T-helper 9 cell (primary cell): Measurements from ENCODE around the gene SPATA45.
A peak's percentile ranks its signal among the peaks of the same experiment; 100 is the strongest.
"Not testable (repeated sequence)": the region's sequence is repeated elsewhere in the genome, so short reads cannot be mapped to it uniquely, and the experiment has no call there.

Experiments used
- DNase-seq: peaks from one replicate; pipeline ENCODE4 v3.0.0-alpha.2; 2020
- total RNA-seq, 2 donors: gene quantifications; one replicate each; lab custom pipeline; 2026; lab: John Stamatoyannopoulos, UW

Gene SPATA45
- 0 to 0.07 reads per million in 2 donors for total RNA-seq

DNA sequence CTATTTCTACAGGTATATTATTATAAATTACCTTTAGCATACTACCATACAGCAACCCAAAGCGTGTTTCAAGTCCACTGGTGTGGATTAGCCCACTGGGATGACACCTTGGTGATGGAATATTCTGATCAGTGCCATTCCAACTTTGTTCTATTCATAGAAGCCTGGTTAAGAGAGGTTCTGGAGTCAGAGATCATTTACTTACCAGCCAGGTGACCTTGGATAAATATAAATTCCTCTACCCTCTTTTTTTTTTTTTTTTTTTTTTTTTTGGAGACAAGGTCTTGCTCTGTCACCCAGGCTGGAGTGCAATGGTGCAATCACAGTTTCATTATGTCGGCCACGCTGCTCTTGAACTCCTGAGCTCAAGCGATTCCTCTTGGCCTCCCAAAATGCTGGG lies at the start of gene SPATA45:
Gene SPATA45, minus strand, starts transcription at position 101 of the 400 bp plus-strand sequence. CDS start 11,500 bp downstream, outside the sequence.
- no peak for DNase-seq

DNA sequence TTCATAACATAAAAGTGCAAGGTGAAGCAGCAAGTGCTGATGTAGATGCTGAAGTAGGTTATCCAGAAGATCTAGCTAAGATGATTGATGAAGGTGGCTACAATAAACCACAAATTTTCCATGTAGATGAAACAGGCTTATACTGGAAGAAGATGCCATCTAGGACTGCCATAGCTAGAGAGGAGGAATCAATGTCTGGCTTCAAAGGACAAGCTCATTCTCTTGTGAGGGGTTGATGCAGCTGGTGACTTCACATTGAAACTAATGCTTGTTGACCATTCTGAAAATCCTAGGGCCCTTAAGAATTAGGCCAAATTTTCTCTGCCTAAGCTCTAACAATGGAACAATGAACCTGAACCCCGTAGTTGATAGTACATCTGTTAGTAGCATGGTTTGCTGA lies 44.7 kb upstream of the SPATA45 start:
- no peak for DNase-seq

DNA sequence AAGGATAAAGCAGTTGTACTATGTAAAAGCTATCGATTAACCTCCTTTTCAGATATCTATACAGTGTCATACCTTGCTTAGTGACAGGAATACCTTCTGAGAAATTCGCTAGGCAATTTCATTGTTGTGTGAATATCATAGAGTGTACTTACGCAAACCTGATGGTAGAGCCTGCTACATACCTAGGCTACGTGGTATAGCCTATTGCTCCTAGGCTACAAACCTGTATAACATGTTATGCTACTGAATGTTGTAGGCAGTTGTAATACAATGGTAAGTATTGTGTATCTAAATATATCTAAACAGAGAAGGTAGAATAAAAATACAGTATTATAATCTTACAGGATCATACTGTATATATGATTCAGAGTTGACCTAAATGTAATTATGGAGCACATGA lies 37.1 kb upstream of the SPATA45 start:
- DNase-seq: no peak

DNA sequence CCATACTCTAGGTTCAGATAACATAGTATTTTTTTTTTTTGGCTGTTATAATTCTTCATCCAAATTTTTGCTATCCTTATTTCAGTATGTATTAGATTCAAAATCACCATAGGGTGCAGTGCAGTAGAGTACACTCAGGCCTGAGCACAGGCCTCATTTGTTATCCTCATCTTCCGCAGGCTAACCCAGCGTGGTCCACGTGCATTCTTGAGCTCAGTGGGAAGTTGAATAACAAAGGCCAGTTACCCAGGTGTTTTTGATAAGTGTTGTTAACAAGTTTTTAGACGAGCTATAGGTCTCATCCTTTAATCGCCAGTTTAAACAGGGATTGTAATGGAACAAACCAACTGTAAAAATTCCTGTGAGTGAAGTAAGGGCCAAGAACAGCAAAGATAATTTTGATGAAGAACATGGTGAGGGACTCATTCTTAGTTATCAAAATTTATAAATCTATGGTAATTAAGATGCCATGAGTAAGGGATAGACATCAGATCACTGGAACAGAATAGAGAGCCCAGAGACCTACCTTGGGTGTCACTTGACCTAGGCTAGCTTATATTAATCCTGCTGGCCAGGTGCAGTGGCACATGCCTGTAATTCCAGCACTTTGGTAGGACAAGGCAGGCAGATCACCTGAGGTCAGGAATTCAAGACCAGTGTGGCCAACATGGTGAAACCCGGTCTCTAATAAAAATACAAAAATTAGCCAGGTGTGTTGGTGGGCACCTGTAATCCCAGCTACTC lies 32.7 kb upstream of the SPATA45 start:
- DNase-seq: no peak

DNA sequence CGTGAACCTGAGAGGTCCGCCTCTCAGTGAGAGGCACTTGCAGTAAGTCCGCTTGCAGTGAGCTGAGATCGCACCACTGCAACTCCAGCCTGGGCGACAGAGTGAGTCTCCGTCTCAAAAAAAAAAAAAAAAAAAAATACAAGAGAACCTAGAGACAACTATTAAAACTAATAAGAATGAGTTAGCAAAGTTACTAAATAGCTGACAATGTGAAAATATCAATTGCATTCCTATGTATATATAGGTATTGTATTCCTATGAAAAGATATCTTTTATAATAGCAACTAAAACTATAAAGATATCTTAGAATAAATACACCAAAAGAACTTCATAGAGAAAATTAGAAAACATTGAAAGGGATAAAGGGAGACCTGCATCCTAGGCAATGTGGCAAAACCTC lies 31.0 kb upstream of the SPATA45 start:
- no peak for DNase-seq

DNA sequence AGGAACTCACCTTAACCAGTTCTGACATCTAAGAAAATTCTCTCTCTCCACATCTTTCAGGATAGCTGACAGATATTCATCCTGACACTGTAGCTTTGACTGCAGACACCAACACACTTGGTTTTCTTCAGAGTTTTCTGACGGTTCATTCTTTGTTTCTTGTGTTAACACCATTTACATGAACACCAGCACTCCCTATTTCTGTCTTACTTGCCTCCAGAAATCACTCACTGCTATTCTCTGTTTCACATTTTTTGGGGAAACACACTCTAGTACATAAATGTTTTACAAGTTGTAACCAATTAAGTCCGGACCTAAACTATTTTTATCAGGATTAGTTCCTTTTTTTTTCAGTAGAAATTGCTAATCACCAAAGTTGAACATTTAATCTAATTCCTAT lies 26.1 kb upstream of the SPATA45 start:
- no peak for DNase-seq

DNA sequence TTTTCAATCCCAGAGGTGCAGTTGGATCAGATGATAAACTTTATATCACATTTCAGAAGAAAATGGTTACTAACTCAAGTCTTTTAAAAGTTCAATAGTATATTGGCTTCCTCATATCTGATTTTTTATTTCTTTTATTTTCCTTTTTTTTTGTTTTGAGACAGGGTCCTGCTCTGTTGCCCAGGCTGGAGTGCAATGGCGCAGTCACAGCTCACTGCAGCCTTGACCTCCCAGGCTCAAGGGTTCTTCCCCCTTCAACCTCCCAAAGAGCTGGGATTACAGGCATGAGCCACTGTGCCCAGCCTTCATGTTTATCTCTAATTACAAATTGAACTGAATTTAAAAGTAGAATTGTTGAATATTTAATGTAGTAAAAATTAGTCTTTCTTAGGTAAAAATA lies 24.5 kb upstream of the SPATA45 start:
- DNase-seq: no peak

DNA sequence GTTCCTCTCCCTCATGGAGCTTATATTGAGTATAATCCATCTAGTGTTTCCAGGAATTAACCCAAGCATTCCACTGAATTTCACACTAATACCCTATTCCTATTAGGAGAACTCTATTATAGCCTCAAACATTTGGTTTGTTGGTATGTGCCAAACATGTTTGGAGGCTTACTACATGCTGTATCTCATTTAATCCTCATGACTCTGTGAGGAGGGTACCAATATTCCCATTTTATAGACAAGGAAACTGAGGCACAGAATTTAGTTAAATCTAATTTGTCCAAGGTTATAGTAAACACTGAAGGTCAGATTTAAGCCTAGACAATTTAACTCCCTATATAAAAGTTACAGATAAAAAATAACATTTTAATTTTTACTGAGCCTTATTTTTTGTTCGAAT lies 19.7 kb upstream of the SPATA45 start:
- DNase-seq: no peak

DNA sequence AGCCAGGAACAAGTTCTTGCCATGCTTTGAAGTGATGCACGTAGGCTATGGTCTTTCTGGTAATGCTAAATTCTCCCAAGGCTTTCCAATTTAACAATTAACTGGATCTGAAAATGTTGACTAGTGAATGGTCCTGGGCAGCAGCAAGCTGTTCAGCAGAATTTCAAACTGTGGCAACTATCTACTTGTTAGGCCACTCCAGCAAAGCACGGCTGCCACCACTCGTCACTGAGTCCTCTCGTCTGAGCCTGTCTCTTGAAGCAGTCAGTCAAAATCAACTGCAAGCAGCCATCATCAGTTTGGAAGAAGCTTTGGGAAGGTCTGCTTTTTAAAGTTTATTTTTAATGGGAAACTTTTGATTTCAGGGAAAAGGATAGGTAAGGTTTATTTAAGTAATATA lies 16.8 kb upstream of the SPATA45 start:
- DNase-seq: no peak

DNA sequence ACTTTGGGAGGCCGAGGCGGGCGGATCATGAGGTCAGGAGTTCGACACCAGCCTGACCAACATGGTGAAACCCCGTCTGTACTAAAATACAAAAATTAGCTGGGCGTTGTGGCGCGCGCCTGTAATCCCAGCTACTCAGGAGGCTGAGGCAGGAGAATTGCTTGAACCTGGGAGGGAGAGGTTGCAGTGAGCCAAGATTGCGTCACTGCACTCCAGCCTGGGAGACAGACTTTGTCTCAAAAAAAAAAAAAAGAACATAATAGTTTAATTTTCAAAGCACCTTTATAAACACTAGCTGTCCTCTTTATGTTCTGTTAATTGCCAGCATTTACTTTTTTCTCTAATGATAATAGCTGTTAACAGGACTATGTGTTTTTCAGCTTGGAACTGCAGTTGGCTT lies 15.9 kb upstream of the SPATA45 start:
- DNase-seq: not testable (repeated sequence)

DNA sequence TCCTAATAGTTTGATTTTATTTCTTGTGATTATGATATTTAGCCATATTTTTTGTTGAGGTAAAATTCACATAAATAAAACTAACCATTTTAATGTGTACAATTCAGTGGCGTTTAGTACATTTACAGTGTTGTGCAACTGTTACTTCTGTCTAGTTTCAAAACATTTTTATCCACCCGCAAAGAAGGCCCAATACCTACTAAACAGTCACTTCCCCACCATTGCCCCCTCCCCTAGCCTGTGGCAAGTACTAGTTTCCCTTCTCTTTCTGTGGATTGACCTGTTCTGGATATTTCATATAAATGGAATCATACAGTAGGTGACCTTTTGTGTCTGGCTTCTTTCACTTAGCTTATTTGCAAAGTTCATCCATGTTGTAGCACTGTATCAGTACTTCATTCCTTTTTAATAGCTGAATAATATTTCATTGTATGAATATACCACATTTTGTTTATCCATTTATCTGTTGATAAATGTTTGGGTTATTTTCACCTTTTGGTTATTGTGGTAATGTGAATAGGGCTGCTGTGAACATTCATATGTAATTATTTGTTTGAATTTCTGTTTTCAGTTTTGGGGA lies 14.8 kb upstream of the SPATA45 start:
- DNase-seq: no peak

DNA sequence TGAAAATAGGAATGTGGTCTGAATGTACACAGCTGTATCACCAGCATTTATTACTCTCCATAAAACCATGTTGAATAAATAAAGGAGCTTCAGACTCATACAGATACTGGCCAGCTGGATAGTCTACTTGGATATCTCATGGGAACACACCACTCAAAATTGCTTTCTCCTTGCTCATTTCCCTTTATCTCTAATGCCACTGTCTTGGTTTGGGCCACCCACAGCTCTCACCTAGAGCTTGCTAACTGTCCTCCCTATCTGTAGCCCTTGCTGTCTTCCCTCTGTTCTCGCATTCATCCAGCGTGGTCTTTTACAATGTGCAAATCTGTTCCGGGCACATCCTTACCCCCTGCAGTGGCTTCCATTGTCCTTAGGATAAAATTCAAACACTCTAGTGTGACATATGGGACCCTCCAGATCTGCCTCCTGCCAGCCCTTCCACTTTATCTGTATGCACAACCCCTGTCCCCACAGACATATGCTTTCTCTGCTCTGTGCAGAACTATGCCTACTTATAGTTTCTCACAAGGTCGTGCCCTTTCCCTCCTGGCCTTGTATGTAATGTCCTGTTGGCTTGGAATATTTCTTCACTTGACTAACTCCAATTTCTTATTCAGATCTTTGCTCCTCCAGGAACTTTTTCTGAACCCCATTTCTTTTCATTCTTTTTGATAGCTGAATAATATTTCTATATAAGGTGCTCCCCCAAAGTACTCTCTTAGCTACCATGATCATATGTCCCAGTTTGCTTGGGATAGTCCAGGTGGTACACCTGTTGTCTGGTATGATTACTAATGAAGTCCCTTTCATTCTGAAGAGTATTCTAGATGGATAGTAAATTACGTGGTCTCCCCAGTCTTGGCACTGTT lies 13.5 kb upstream of the SPATA45 start:
- DNase-seq: no peak

DNA sequence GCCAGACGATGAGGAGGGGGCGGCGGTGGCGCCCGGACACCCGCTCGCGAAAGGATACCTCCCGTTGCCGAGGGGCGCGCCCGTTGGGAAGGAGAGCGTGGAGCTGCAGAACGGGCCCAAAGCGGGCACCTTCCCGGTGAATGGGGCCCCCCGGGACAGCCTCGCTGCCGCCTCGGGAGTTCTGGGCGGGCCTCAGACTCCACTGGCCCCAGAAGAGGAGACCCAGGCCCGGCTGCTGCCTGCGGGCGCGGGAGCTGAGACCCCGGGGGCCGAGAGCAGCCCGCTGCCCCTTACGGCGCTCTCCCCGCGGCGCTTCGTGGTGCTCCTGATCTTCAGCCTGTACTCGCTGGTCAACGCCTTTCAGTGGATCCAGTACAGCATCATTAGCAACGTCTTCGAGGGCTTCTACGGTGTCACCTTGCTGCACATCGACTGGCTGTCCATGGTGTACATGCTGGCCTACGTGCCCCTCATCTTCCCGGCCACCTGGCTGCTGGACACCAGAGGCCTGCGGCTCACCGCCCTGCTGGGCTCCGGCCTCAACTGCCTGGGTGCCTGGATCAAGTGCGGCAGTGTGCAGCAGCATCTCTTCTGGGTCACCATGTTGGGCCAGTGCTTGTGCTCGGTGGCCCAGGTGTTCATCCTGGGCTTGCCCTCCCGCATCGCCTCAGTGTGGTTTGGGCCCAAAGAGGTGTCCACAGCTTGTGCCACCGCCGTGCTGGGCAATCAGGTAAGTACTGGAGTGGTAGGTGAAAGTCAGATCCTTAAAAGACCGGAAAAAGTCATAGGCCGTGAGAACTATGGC lies 11.2 kb upstream of the SPATA45 start:
- DNase-seq: no peak

DNA sequence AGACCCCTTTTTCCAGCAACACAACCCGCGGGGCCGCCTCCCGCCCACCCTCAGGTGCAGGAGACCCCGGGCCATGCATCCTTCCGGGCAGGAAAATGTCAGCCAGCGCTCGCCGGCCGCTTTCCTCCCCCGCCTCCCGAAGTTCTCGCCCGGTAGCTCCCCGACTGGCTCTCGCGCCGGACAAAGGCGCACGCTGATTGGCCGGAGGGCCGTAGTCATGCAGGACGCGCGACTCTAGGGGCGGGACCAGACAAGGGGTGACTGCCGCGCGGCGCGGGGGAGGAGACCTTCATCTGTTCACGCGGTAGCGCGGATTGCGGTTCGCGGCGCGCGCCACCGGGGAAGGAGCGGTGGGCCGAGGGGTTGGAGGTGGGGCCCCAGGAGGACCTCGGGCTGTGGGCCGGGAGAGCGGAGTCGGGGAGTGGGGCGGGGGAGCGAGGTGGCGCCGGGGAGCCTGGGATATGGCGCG lies 10.6 kb upstream of the SPATA45 start, which contains the start of gene FLVCR1:
Gene FLVCR1, plus strand, starts transcription at position 284 of the 469 bp plus-strand sequence. Its CDS starts 178 bp downstream, at position 462.
- peak; percentile 80 for DNase-seq

DNA sequence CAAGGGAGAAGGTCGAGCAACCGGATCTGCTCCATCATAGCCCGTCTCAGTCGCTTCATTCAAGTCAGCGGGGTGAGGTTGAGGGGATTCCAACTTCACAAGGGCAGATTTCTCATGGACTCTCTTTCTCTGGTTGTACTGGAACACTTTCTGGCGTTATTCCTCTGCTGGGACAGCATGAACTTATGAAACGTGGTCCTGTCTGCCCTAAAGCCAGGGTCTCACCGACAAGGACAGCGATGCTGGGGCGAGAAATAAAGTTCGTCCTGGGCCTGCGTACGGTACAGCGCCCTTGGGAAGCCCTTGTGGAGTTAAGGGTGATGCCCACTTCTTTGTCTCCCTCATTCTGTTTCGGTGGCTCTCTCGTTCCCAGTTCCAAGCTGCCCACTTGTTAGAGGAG lies 9.3 kb upstream of the SPATA45 start:
- no peak for DNase-seq

DNA sequence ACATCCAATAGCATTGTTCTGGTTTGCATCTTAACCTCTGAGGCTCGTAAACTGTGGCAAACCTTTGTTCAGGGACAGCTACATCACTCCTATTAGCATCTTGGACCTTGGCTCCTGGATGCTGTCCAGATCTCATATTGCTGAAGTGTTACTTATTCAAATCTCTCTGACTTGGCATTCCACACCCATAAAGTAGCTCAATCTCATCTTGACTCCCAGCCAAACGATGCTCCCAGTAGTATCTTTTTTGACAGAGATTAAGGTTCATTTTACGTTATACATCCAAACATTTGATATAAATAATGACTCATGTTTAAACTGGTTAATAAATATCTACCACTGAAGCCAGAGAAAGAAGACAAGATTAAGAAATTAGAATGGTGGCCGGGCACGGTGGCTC lies 6.2 kb upstream of the SPATA45 start:
- no peak for DNase-seq

DNA sequence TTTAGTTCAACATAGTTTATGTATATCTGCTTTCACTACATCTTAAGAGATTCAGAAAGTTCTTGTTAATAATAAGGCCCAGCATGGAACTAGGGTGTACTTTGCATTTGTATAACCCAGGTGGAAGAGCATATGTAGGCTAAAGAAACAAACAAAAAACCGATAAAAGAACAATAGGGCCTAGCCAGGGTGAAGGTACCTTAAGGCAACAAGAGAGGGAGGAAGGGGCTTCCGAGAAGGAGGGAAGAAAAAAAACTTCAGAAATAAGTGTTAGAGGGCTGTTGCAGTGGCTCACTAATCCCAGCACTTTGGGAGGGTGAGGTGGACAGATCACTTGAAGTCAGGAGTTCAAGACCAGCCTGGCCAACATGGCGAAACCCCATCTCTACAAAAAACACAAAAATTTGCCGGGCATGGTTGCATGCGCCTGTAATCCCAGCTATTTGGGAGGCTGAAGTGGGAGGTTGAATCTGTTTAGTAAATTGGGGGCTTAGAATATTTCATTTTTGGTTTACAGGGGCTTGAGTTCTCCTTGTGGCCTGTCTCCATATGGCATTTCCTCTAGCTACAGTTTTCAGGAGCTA lies 4.7 kb upstream of the SPATA45 start:
- no peak for DNase-seq

DNA sequence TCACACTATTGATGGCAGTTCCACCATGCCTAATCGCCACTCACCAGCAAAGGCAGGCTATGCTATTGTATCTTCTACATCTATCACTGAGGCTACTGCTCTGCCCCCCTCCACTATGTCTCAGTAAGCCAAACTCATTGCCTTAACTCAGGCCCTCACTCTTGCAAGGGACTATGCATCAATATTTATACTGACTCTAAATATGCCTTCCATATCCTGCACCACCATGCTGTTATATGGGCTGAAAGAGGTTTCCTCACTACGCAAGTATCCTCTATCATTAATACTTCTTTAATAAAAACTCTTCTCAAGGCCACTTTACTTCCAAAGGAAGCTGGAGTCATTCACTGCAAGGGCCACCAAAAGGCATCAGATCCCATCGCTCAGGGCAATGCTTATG lies 2.9 kb downstream of the SPATA45 start:
- not testable (repeated sequence) for DNase-seq

DNA sequence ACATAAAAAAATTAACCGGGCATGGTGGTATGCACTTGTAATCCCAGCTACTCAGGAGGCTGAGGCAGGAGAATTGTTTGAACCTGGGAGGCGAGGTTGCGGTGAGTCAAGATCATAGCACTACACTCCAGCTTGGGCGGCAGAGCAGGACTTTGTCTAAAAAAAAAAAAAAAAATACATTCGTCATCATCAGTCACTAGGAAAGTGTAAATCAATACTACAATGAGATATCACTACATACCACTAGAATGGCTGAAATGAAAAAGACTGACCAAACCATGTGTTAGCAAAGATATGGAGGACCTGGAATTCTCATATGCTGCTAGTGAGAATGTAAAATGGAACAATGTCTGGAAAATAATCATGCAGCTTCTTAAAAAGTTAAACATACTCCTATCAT lies 9.3 kb downstream of the SPATA45 start:
- no peak for DNase-seq

DNA sequence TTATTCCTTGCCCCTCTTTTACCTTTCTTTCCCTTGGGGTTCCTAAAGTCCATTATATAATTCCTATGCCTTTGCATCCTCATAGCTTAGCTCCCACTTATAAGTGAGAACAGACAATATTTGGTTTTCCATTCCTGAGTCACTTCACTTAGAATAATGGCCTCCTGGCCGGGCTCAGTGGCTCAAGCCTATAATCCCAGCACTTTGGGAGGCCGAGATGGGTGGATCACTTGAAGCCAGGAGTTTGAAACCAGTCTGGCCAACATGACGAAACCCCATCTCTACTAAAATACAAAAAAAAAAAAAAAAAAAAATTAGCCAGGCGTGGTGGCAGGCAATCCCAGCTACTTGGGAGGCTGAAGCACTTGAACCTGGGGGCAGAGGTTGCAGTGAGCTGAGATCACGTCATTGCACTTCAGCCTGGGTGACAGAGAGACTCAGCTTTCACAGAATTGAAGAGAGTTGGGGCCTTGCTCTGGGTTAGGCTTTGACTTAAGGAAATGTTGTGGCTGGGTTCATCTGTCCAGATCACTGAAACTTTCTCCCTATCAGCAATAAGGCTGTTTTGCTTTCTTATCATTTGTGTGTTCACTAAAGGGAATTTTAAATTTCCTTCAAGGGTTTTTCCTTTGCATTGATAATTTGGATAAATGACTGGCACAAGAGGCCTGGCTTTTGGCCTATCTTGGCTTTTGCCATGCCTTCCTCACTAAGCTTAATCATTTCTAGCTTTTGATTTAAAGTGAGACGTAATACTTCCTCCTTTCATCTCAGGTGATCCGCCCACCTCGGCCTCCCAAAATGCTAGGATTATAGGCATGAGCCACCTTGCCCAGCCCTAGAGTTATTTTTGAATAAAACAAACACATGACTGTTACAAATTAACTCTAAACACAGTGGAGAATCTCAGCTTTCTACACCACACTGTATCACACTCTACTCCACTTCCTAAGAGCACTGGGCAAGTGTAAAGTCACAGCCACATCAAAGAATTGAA lies 13.9 kb downstream of the SPATA45 start:
- DNase-seq: not testable (repeated sequence)

DNA sequence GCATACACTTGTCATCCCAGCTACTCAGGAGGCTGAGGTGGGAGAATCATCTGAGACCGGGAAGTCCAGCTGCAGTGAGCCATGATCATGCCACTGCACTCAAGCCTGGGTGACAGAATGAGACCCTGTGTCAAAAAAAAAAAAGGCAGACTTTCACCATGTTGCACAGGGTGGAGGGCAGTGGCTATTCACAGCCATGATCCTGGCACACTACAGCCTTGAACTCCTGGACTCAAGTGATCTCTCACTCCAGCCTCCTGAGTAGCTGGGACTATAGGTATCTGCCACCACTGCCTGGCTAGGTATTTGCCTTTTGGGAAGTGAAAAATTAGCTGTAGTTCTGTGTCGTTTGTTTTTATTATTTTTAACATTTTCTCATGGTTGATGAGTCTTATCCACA lies 19.1 kb downstream of the SPATA45 start:
- DNase-seq: no peak
